ENCODE results near the gene THSD4. TPM values are rescaled to one million over a fixed set of nuclear protein-coding genes. Genes with fewer than 3 reads are reported as not detected.

Gene THSD4
- total RNA-seq, 2 experiments from 2014 or later: not detected

DNA sequence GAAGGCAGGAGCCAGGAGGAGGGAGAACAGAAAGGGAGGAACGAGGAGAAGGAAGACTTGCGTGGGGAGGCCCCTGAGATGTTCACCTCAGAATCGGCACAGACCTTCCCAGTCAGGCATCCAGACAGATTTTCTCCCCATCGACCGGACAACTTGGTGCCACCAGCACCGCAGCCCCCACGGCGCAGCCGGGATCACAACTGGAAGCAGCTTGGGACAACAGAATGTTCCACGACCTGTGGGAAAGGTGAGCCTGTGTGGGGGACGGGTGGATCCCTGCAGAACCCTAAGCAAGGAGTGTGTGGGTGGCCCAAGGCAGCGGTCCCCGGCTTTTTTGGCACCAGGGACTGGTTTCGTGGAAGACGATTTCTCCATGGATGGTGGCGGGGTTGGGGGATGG, 622.5 kb downstream of the THSD4 start:
- ATAC-seq (no peak), DNase-seq (no peak)
- H3K27ac Mint-ChIP-seq: no peak overlapping the region
- H3K9me3 Mint-ChIP-seq (ENCODE audit: low read depth): no peaks in the 10 kb centered on the region
- H3K4me1 Mint-ChIP-seq: no peaks in the 10 kb centered on the region
- H3K27me3 Mint-ChIP-seq: peaks cover 21% of the 10 kb centered on the region
- CTCF ChIA-PET: interaction anchor here (2.0 kb wide), 1 partner anchor 8 kb away, joined by 5 read pairs; no protein-coding TSS in a partner anchor
- H3K36me3 Mint-ChIP-seq: no peaks in the 10 kb centered on the region
- H3K4me3 Mint-ChIP-seq: no peak overlapping the region

- Mint-ChIP-seq H3K27ac (no peak overlapping the region), H3K4me3 (no peak overlapping the region), H3K36me3 (no peaks in the 10 kb centered on the region), H3K9me3 (ENCODE audit: low read depth) (no peaks in the 10 kb centered on the region), H3K4me1 (peaks cover 3% of the 10 kb centered on the region), H3K27me3 (peaks cover 26% of the 10 kb centered on the region)
- ATAC-seq (no peak), DNase-seq (no peak)
- CTCF ChIA-PET: interaction anchor here (0.7 to 2.0 kb wide), 3 partner anchors 10 to 417 kb away, joined by 3 to 5 read pairs (median 4); no protein-coding TSS in a partner anchor
Observed at GRCh38 chr15:71739355-71739754, 624.1 kb downstream of the THSD4 start.

DNA sequence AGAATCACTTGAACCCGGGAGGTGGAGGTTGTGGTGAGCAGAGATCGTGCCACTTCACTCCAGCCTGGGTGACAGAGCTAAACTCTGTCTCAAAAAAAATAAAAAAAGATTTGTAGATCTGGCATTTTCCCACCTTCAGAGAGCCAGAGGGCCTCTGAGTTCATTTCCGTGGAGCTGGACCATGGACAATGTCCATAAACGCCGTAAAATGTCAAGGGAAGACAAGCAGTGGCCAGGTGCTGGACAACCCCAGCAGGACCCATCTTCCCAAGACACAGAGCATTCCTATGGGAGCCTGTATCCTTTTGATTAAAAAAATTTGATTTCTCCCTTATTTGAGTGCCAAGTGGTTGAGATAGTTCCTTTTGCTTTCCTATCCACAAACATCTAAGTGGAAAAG, 627.7 kb downstream of the THSD4 start:
- Mint-ChIP-seq H3K27me3 (peaks cover 34% of the 10 kb centered on the region), H3K4me1 (peaks cover 7% of the 10 kb centered on the region), H3K9me3 (ENCODE audit: low read depth) (no peaks in the 10 kb centered on the region), H3K4me3 (no peak overlapping the region), H3K36me3 (no peaks in the 10 kb centered on the region), H3K27ac (no peak overlapping the region)
- ATAC-seq (no peak), DNase-seq (no peak)
- CTCF ChIA-PET: interaction anchor here (1.3 to 4.1 kb wide), 10 partner anchors 10 to 414 kb away, joined by 3 to 44 read pairs (median 8); partner anchors contain the start of genes MYO9A and SENP8

- H3K27me3 Mint-ChIP-seq: peaks cover 34% of the 10 kb centered on the region
- no peak overlapping the region for H3K4me3 Mint-ChIP-seq
- H3K36me3 Mint-ChIP-seq: no peaks in the 10 kb centered on the region
- DNase-seq (peak; percentile 67), ATAC-seq (no peak)
- no peaks in the 10 kb centered on the region for H3K9me3 Mint-ChIP-seq (ENCODE audit: low read depth)
- no peak overlapping the region for H3K27ac Mint-ChIP-seq
- CTCF ChIA-PET: interaction anchor here (0.6 to 4.1 kb wide), 31 partner anchors 9 to 529 kb away, joined by 3 to 44 read pairs (median 5); partner anchors contain the start of genes MYO9A and SENP8
- H3K4me1 Mint-ChIP-seq: peaks cover 7% of the 10 kb centered on the region
Observed at GRCh38 chr15:71743861-71744382, 628.7 kb downstream of the THSD4 start.

DNA sequence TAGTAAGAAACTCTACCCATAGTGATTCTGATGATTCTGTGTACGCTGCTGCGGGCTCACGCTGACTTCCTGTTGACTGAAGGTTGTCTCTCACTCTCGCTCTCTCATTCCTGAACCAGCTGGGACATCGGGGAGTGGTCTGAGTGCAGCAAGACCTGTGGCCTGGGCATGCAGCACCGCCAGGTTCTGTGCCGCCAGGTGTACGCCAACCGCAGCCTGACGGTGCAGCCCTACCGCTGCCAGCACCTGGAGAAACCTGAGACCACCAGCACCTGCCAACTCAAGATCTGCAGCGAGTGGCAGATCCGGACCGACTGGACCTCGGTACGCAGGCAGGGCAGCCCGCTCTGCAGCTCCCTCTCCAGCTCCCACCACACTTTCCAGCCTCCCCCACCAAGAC, 631.4 kb downstream of the THSD4 start:
- peaks cover 7% of the 10 kb centered on the region for H3K4me1 Mint-ChIP-seq
- no peaks in the 10 kb centered on the region for H3K36me3 Mint-ChIP-seq
- no peak overlapping the region for H3K4me3 Mint-ChIP-seq
- no peak overlapping the region for H3K27ac Mint-ChIP-seq
- DNase-seq (no peak), ATAC-seq (no peak)
- H3K9me3 Mint-ChIP-seq (ENCODE audit: low read depth): no peaks in the 10 kb centered on the region
- CTCF ChIA-PET: no interaction called here
- H3K27me3 Mint-ChIP-seq: peaks cover 35% of the 10 kb centered on the region

DNA sequence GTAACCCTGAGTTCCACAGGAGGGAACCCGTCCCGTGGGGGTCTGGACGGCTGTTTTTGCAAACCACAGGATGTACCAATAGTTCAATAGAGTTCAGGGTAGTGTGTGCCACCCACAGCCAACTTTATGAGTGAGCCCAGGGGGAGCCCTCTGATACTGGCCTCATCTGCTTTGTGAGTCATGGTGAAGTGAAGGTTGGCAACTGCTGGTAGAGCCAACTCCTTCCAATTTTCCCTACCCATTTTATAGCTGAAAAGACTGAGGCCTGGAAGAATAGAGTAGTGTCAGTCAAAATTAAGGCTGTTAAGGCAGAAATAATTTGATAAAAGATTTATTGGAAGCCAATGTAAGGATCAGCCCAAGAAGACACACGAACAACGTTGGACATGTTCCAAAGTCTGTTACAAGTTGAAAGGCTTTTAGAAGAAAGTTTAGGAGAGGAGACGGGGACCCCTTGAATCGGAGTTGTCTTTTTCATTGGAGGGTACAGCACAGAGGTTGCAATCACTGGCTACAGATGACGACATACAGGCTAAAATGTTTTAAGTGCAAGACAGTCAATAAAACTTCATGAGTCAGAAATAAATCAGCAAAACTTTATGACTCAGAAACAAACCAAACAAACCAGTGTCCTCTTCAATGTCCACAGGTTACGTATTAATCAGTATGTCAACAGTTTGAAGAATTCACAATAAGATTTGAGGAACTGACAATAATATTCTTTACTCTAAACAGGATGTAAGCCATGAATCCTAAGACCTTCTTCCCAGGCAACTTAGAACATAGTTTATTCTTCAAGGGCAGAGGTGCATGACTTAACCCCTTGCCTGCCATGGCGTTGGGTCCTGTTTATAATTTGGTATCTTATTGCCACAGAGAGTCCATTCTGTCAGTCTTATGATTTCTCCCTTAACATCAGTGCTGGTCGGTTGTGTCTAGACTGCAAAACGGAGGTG, 632.1 kb downstream of the THSD4 start:
- no peak for ATAC-seq
- no peaks in the 10 kb centered on the region for H3K36me3 Mint-ChIP-seq
- peaks cover 14% of the 10 kb centered on the region for H3K4me1 Mint-ChIP-seq

DNA sequence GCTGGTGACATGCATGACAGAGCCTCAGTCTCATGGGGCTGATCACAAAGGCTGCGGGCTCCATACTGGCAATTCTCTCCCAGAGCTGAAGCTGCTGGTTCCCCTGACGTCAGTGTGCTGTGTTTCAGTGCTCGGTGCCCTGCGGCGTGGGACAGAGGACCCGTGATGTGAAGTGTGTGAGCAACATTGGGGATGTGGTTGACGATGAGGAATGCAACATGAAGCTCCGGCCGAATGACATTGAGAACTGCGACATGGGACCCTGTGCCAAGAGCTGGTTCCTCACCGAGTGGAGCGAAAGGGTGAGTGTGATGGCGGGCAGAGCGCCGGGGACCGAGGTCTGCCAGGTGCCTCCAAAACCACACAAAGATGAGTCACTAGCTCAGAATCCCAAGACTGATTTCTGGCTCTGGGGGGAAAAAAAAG, 633.0 kb downstream of the THSD4 start:
- ATAC-seq (no peak), DNase-seq (no peak)
- Mint-ChIP-seq H3K4me1 (peaks cover 22% of the 10 kb centered on the region), H3K9me3 (ENCODE audit: low read depth) (no peaks in the 10 kb centered on the region), H3K27me3 (peaks cover 34% of the 10 kb centered on the region), H3K27ac (no peak overlapping the region), H3K4me3 (no peak overlapping the region), H3K36me3 (no peaks in the 10 kb centered on the region)
- CTCF ChIA-PET: no interaction called here

More for the DNA sequence above, 632.1 kb downstream of the THSD4 start:
- H3K9me3 Mint-ChIP-seq (ENCODE audit: low read depth): no peaks in the 10 kb centered on the region
- DNase-seq: no peak
- H3K27ac Mint-ChIP-seq: no peak overlapping the region
- CTCF ChIA-PET: no interaction called here
- H3K27me3 Mint-ChIP-seq: peaks cover 36% of the 10 kb centered on the region
- no peak overlapping the region for H3K4me3 Mint-ChIP-seq

- no peak for ATAC-seq
- H3K27me3 Mint-ChIP-seq: peaks cover 31% of the 10 kb centered on the region
- CTCF ChIA-PET: no interaction called here
- no peak overlapping the region for H3K27ac Mint-ChIP-seq
- H3K9me3 Mint-ChIP-seq (ENCODE audit: low read depth): no peaks in the 10 kb centered on the region
- H3K36me3 Mint-ChIP-seq: no peaks in the 10 kb centered on the region
- DNase-seq: no peak
- H3K4me3 Mint-ChIP-seq: no peak overlapping the region
- peaks cover 24% of the 10 kb centered on the region for H3K4me1 Mint-ChIP-seq
Observed at GRCh38 chr15:71749500-71749899, 634.2 kb downstream of the THSD4 start.

DNA sequence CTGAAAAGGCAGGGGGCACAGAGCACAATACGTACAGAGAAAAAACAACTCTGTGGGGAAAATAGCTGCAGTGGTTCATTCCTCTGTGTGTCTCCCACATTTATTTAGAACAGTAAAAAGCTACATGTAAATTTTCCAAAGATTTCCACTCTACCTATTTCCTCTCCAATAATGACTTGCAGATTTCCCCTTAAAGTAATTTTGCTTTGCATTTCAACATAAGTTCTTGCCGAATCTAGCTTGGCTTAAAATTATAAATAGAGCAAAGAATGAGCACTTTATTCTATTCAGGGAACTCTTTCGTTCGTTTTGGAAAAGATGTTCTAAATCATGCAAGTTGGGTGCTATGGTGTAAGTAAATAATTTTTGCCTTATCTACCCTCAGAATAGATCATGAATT, 636.9 kb downstream of the THSD4 start:
- peaks cover 21% of the 10 kb centered on the region for H3K27me3 Mint-ChIP-seq
- no peaks in the 10 kb centered on the region for H3K36me3 Mint-ChIP-seq
- H3K9me3 Mint-ChIP-seq (ENCODE audit: low read depth): no peaks in the 10 kb centered on the region
- no peak overlapping the region for H3K4me3 Mint-ChIP-seq
- H3K4me1 Mint-ChIP-seq: peaks cover 20% of the 10 kb centered on the region
- CTCF ChIA-PET: interaction anchor here (0.8 to 4.8 kb wide), 11 partner anchors 9 to 417 kb away, joined by 3 to 35 read pairs (median 7); no protein-coding TSS in a partner anchor
- H3K27ac Mint-ChIP-seq: no peak overlapping the region
- ATAC-seq: no peak
- DNase-seq: no peak

DNA sequence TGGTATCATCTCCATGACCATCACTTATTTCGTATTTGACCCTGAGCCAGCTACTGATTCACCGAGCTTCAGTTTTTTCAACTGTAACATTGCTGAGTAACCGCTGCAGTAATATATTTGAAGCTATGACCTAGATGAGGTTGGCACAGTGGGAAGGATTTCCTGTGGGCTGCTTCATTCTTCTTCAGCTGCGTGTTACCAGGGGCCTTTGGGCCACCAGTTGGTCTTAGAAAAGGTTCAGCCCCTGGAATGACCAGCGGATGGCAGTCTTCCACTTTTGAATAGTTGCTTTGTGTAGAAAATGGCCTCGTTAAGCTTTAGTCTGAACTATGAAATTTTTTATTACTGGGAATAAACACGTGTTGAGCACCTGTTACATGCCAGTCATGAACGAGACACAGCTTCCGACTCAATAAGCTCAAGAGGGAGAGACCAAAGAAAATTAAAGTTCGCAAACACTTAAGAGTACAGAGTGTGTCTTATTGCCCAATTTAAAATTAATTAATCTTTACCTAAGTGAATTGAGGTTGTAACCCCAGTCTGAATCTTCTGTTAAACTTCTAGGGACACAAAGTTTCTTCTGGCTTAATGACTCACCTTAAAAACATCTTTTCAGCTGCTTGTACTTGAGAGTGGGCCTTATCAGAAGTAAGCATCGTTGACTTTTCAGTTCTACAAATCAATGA, 637.5 kb downstream of the THSD4 start:
- DNase-seq (peak; percentile 70), ATAC-seq (peak; percentile 58)
- Mint-ChIP-seq H3K27ac (no peak overlapping the region), H3K4me3 (no peak overlapping the region), H3K36me3 (no peaks in the 10 kb centered on the region), H3K4me1 (peaks cover 20% of the 10 kb centered on the region), H3K27me3 (peaks cover 21% of the 10 kb centered on the region), H3K9me3 (ENCODE audit: low read depth) (no peaks in the 10 kb centered on the region)
- CTCF ChIA-PET: interaction anchor here (0.8 to 4.8 kb wide), 11 partner anchors 9 to 416 kb away, joined by 3 to 35 read pairs (median 7); no protein-coding TSS in a partner anchor

DNA sequence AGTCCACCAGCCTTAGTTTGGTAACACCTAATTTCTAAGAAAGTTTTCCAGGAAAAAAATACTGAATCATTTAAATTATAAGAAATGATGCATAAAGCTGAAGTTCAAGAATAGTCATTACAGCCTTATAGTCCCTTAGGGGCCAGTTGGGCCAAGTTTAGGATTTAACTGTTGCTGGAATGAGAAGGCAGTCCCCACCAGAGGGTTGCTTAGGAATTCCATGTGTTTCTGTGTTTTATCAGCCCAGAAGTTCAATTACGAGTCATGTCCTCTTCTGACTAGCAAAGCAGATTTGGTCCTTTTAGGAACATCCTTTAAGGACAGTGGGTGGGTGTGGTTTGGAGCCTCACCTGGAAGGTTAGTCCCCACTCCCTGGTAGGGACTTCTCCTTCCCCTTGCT, 638.1 kb downstream of the THSD4 start:
- Mint-ChIP-seq H3K9me3 (ENCODE audit: low read depth) (no peaks in the 10 kb centered on the region), H3K4me3 (no peak overlapping the region), H3K27ac (no peak overlapping the region), H3K27me3 (peaks cover 21% of the 10 kb centered on the region), H3K36me3 (no peaks in the 10 kb centered on the region), H3K4me1 (peaks cover 20% of the 10 kb centered on the region)
- CTCF ChIA-PET: interaction anchor here (0.6 to 4.8 kb wide), 9 partner anchors 10 to 415 kb away, joined by 3 to 35 read pairs (median 7); no protein-coding TSS in a partner anchor
- no peak for DNase-seq
- no peak for ATAC-seq

DNA sequence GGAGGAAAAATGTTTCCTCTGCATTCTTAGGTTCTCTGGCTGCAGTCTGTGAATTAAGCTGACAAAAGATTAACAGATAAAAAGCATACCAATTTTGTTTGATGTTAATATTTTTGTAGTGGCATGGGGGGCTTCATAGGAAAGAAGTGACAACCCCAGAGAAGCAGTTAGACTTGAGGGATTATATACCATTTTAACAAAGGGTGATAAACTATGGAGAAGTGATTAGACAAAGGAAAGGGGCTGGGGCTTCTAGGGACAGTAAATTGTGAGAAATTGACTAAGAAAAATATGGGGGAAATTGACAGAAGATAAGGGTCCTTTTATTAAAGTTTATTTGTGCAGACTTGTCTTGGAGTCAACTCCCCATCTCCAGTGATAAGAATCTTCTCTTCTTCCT, 639.4 kb downstream of the THSD4 start:
- Mint-ChIP-seq H3K27me3 (peaks cover 26% of the 10 kb centered on the region), H3K27ac (no peak overlapping the region)

More for the DNA sequence above, 639.4 kb downstream of the THSD4 start:
- DNase-seq (no peak), ATAC-seq (no peak)
- H3K4me3 Mint-ChIP-seq: no peak overlapping the region
- CTCF ChIA-PET: interaction anchor here (1.0 to 4.8 kb wide), 3 partner anchors 11 to 26 kb away, joined by 4 to 35 read pairs (median 27); no protein-coding TSS in a partner anchor
- no peaks in the 10 kb centered on the region for H3K9me3 Mint-ChIP-seq (ENCODE audit: low read depth)
- H3K4me1 Mint-ChIP-seq: peaks cover 20% of the 10 kb centered on the region
- no peaks in the 10 kb centered on the region for H3K36me3 Mint-ChIP-seq

Measured in activated CD8-positive, alpha-beta memory T cell treated with anti-CD3 and anti-CD28 coated beads, Interleukin-2, amount 10 ng/mL, durations not matched to agents 7 days and 5 days (primary cell).